ENCODE measurements around the gene FKBP1B.
"Not testable (repeated sequence)": the region's sequence is repeated elsewhere in the genome, so short reads cannot be mapped to it uniquely, and the experiment has no call there.

FKBP1B gene

DNA sequence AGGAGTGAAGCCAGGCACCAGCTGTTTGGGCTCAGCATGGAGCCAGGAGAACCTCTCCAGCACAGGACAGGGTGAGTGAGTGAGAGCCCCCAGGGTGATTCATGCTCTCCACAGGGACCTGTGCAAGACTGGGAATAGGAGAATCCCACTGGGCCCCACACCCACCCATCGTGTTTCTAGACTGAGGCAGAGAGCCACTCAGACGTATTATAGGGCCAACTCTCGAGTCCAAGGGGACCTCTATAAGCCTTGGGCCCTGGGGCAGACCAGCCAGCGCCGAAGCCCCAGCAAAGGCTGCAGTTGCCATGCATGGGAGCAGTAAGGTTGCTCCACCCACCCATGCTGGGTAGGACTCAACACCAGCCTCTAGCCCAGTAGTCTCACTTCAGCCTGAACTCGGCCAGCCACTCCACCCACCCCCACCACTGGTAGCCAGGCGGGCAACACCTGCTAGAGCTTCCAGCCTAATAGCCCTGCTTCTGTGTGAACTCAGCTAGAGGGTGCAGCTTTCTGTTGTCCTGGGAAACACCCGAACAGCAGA, 54.6 kb downstream of the FKBP1B start:
- no peak for DNase-seq (ENCODE audit: low read depth)

DNA sequence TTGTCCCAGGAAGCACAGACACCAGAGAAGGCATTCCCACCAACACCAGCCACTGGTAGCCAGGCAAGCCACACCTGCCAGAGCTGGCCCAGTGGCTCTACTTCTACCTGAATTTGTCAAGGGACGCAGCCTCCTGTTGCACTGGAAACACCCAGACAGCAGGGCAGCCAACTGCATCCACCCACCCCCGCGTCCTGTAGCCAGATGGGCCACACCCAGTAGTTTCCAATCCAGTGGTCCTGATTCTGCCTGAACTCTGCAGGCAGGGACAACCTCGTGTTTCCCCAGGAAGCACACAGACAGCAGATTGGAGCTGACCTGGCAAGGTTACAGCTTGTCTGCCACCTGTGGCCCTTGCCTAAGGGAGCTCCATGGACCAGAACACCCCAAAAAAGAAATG, 55.4 kb downstream of the FKBP1B start:
- no peak for DNase-seq (ENCODE audit: low read depth)

- peak; percentile 28 for DNase-seq (ENCODE audit: low read depth)
These were observed 56.3 kb downstream of the FKBP1B start for GRCh38 chr2:24105816-24106215.

DNA sequence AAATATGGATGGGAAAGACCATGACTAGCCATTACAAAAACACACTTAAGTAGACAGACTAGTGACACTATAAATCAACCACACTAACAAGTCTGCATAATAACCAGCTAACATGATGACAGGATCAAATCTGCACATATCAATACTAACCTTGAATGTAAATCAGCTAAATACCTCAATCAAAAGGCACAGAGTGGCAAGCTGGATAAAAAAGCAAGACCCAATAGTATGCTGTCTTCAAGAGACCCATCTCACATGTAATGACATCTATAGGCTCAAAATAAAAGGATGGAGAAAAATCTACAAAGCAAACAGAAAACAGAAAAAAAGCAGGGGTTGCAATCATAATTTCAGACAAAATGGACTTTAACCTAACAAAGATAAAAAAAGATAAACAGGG, 57.2 kb downstream of the FKBP1B start:
- no peak for DNase-seq (ENCODE audit: low read depth)

DNA sequence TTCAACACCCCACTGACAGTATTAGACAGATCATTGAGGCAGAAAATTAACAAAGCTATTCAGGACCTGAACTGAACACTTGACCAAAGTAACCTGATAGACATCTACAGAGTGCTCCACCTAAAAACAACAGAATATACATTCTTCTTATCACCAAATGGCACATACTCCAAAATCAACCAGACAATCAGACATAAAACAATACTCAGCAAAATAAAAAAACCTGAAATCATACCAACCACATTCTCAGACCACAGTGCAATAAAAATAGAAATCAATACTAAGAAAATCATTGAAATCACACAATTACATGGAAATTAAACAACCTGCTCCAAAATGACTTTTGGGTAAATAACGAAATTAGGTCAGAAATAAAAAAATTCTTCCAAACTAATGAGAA, 57.8 kb downstream of the FKBP1B start:
- no peak for DNase-seq (ENCODE audit: low read depth)

GRCh38 chr2:24109431-24109830, 59.9 kb downstream of the FKBP1B start:
- not testable (repeated sequence) for DNase-seq (ENCODE audit: low read depth)

DNA sequence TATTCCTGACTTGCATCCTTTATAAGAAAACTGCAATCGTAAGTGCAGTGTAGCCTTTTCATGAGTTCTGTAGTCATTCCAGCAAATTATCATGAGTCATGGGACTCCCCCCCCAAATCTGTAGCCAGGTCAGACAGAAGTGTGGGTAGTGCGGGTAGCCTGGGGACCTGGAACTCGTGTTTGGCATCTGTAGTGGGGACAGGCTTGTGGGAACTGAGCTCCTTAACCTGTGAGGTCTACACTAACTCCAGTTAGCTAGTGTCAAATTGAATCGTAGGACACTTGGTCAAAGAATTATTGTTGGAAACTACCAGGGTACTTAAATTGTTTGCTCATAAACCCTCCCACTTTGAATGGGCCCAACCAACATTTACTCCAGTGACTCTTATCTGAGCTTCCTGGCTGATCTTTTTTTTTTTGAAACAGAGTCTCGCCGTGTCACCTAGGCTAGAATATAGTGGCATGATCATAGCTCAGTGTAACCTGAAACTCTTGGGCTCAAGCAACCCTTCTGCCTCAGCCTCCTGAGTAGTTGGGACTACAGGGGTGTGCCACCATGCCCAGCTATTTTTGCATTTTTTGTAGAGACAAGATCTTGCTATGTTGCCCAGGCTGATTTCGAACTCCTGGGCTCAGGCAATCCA, 61.2 kb downstream of the FKBP1B start:
- no peak for DNase-seq (ENCODE audit: low read depth)

- DNase-seq (ENCODE audit: low read depth), result peak; percentile 57
These were observed 61.9 kb downstream of the FKBP1B start for GRCh38 chr2:24111407-24111901.

All from iris pigment epithelial cell (primary cell).